Measurements from ENCODE around the gene CCDC91. TPM values are rescaled to one million over a fixed set of nuclear protein-coding genes. Genes with fewer than 3 reads are reported as not detected.
A peak's percentile ranks its signal among the peaks of the same experiment; 100 is the strongest.
"Not testable (repeated sequence)": the region's sequence is repeated elsewhere in the genome, so short reads cannot be mapped to it uniquely, and the experiment has no call there.

The CCDC91 gene
- total RNA-seq, 3 donors from 2014 or later, result 25.0 to 42.5 (median 27.8) TPM

DNA sequence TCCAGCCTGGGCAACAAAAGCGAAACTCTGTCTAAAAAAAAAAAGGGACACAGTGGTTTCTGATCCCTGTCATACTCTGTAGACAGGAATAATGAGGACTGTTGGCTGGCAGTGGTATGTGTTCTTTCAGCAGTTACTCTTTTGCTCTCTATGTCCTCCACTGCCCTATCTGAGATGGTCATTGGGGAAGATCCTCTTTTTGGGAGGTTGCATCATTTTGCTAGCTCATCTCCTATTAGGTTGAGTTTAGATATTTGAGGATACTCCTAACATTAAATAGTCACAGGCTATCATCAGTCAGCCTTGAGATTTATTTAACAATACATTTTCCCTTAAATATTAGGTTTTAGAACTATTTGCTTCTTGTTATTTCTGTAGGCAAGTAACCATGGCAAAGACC, 5.9 kb upstream of the CCDC91 start:
- Histone ChIP-seq H3K4me1 (ENCODE audit: low read depth) (no peaks in the 10 kb centered on the region), H3K4me3 (no peak overlapping the region), H3K36me3 (ENCODE audit: low read depth) (no peaks in the 10 kb centered on the region), H3K9me3 (no peaks in the 10 kb centered on the region)
- TF ChIP-seq, protein P1, sequence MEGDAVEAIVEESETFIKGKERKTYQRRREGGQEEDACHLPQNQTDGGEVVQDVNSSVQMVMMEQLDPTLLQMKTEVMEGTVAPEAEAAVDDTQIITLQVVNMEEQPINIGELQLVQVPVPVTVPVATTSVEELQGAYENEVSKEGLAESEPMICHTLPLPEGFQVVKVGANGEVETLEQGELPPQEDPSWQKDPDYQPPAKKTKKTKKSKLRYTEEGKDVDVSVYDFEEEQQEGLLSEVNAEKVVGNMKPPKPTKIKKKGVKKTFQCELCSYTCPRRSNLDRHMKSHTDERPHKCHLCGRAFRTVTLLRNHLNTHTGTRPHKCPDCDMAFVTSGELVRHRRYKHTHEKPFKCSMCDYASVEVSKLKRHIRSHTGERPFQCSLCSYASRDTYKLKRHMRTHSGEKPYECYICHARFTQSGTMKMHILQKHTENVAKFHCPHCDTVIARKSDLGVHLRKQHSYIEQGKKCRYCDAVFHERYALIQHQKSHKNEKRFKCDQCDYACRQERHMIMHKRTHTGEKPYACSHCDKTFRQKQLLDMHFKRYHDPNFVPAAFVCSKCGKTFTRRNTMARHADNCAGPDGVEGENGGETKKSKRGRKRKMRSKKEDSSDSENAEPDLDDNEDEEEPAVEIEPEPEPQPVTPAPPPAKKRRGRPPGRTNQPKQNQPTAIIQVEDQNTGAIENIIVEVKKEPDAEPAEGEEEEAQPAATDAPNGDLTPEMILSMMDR (IDR thresholded peaks at IDR 0.05), result no peak
- no peak for ATAC-seq
- DNase-seq, result no peak
- intact Hi-C loops (cut with DNase I, micrococcal nuclease), result no loop called here

DNA sequence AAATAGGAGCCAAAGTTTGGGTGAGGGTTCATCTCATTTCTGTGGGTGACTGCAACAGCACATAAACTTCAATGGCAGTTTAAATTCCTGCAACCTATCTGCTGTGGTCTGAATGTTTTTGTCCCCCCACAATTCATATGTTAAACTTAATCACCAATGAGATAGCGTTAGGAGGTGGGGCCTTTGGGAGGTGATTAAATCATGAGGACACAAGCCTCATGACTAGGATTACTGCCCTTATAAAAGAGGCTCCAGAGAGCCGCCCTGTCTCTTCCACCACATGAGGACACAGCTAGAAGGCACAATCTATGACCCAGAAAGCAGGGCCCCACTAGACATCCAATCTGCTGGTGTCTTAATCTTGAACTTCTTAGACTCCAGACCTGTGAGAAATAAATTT, 3.8 kb upstream of the CCDC91 start:
- intact Hi-C loops (cut with DNase I, micrococcal nuclease), result no loop called here
- ATAC-seq, result no peak
- Histone ChIP-seq H3K4me3 (no peak overlapping the region), H3K9me3 (no peaks in the 10 kb centered on the region), H3K4me1 (ENCODE audit: low read depth) (peaks cover 4% of the 10 kb centered on the region), H3K36me3 (ENCODE audit: low read depth) (no peaks in the 10 kb centered on the region)
- TF ChIP-seq, protein P1 (IDR thresholded peaks at IDR 0.05), result no peak
- no peak for DNase-seq

DNA sequence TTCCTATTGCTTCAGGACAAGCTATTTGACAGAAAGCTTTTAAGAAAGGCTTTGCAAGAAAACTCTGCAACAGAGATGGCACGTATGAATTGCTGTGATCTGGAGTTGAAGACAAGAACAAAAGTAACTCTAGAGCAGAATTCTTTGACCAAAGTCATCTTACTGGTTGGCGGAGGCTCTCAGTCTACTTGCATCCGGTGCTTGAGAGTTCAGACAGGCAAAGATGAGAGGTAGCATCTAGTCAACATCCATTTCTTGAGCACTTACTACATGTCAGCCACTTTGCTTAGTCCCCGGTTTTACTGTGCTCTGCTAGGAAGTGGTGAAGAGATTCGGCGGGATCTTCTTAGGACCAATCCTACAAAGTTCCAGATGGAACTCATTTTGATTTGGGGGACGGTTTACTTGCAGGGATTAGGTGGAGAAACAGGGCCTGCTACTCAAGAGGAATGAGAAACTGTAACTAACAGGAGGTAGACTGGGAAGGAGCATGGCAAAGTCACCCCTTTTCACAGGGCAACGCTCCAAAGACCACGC, 404 bp upstream of the CCDC91 start:
- TF ChIP-seq, protein P1 (IDR thresholded peaks at IDR 0.05), result no peak
- no peaks in the 10 kb centered on the region for H3K36me3 ChIP-seq (ENCODE audit: low read depth)
- H3K4me1 ChIP-seq (ENCODE audit: low read depth), result peaks cover 6% of the 10 kb centered on the region
- H3K9me3 ChIP-seq, result peaks cover under 1% of the 10 kb centered on the region
- DNase-seq (no peak), ATAC-seq (no peak)
- intact Hi-C loops (cut with DNase I, micrococcal nuclease), result no loop called here
- H3K4me3 ChIP-seq, result peak overlapping the region; percentile 86

DNA sequence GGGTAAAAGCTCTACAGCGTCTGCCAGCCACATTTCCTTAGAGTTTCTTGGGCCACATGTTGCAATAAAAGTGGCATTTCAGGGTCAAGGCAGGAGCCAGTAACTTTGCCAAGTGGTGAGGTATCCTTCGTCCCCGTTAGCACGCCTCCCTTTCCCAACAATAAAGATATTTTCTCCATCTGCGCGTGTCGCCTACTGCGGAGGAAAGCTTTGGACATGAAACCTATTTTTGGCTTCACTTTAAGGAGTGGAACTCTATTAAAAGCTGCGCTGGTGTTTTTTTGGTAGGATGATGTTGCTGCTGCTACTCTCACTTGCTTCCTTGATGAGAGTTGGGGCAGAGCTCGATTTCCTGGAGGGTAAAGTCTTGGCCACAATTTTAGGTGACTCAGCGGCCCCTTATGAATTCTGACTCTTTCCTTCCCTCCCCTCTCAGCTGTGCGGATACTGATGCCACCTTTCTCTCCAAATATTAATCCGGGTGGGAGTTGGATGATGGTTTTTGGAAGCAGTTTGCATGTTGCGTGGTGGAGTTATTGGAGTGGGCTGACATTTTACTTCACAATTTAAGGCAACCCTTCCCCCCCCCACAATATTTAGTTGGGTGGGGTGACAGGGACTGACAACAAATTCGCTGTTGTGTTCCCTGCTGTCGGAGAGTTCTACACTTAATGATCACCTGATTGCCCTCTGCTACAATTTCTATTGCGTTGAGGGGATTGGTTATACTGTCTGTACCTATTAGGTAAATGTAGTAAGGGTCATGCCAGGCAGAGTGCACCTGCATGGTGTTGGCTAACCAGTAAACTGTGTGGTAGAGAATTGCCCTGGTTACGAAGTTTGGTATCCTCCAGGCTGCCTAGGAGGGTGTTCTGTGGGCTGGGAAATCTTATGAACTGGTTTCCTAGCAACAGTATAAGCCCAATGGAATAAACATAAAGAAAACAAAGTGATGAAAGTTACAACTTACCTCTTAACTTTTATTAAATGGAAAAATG, 1.1 kb downstream of the CCDC91 start:
- Histone ChIP-seq H3K36me3 (ENCODE audit: low read depth) (no peaks in the 10 kb centered on the region), H3K9me3 (peaks cover 3% of the 10 kb centered on the region), H3K4me1 (ENCODE audit: low read depth) (peaks cover 6% of the 10 kb centered on the region), H3K4me3 (peak overlapping the region; percentile 86)
- DNase-seq (peak in 1 of 3 donors; percentile 31), ATAC-seq (peak; percentile 45)
- intact Hi-C loops (cut with DNase I, micrococcal nuclease), result no loop called here
- TF ChIP-seq, protein P1 (IDR thresholded peaks at IDR 0.05), result no peak

GRCh38 chr12:28192125-28192524, 1.9 kb downstream of the CCDC91 start:
- Histone ChIP-seq H3K9me3 (peaks cover 3% of the 10 kb centered on the region), H3K4me3 (no peak overlapping the region), H3K4me1 (ENCODE audit: low read depth) (peaks cover 6% of the 10 kb centered on the region), H3K36me3 (ENCODE audit: low read depth) (no peaks in the 10 kb centered on the region)
- intact Hi-C loops (cut with DNase I, micrococcal nuclease), result no loop called here
- ATAC-seq (no peak), DNase-seq (no peak)
- TF ChIP-seq, protein P1 (IDR thresholded peaks at IDR 0.05), result no peak

DNA sequence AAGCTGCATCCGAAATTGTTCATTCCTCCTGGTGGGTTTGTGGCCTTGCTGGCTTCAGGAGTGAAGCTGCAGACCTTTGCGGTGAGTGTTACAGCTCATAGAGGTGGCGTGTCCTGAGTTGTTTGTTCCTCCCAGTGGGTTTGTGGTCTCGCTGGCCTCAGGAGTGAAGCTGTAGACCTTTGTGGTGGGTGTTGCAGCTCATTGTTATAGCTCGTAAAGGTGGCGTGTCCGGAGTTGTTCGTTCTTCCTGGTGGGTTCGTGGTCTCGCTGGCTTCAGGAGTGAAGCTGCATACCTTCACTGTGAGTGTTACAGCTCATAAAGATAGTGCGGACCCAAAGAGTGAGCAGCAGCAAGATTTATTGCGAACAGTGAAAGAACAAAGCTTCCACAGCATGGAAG, 4.4 kb downstream of the CCDC91 start:
- ATAC-seq; DNase-seq; H3K9me3 ChIP-seq; intact Hi-C loops (cut with DNase I, micrococcal nuclease); H3K4me3 ChIP-seq; H3K36me3 ChIP-seq (ENCODE audit: low read depth); H3K4me1 ChIP-seq (ENCODE audit: low read depth): not testable (repeated sequence)

DNA sequence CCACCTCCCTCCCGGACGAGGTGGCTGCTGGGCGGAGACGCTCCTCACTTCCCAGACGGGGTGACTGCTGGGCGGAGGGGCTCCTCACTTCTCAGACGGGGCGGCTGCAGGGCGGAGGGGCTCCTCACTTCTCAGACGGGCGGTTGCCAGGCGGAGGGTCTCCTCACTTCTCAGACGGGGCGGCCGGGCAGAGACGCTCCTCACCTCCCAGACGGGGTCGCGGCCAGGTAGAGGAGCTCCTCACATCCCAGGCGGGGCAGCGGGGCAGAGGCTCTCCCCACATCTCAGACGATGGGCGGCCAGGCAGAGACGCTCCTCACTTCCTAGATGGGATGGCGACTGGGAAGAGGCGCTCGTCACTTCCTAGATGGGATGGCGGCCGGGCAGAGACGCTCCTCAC, 10.9 kb downstream of the CCDC91 start:
- intact Hi-C loops (cut with DNase I, micrococcal nuclease); H3K4me3 ChIP-seq; H3K4me1 ChIP-seq (ENCODE audit: low read depth); H3K9me3 ChIP-seq; DNase-seq; ATAC-seq; H3K36me3 ChIP-seq (ENCODE audit: low read depth): not testable (repeated sequence)

Data from mucosa of descending colon (tissue), 3 donors.